IMR-90 (cell line): ENCODE results near the gene EEF1AKMT2. TPM values are rescaled to one million over a fixed set of nuclear protein-coding genes. Genes with fewer than 3 reads are reported as not detected.

Source experiments
- ATAC-seq: fragments of 200-7000 bp; cut with Tn5 transposase; 2 replicates; pipeline ENCODE4 v1.9.1; 2020; ENCODE audit warnings: low read depth, mild to moderate bottlenecking, moderate library complexity
- BruUV-seq: library from RNA; stranded (reverse); fragments of 400-500 nt; replicated peaks from 2 replicates; lab custom pipeline; 2021; lab: Mats Ljungman, UMichigan
- CTCF ChIA-PET: fragments of 300-600 bp; formaldehyde crosslinking; extraction: SDS; loops from one replicate; lab custom pipeline; 2021; ENCODE audit warnings: antibody characterized with exemption; lab: Yijun Ruan, JAX
- POLR2A ChIA-PET: fragments of 300-600 bp; sonication (Branson Sonifier 250); formaldehyde crosslinking; loops from one replicate; lab custom pipeline; 2022; ENCODE audit warnings: antibody characterized with exemption; ENCODE audit not compliant: unreplicated experiment; lab: Charles Lee
- DNase-seq: peaks from one replicate; pipeline ENCODE4 v3.0.0; 2013
- H2AFZ ChIP-seq: replicated peaks from 2 replicates; pipeline ENCODE3; 2013; ENCODE audit warnings: low read length, mild to moderate bottlenecking; ENCODE audit not compliant: poor library complexity
- H2AK5ac ChIP-seq: 2 replicates; pipeline ENCODE4 v1.6.1; 2013; ENCODE audit warnings: low read depth, low read length, inconsistent platforms
- H2AK9ac ChIP-seq: replicated peaks from 2 replicates; pipeline ENCODE3; 2013; ENCODE audit warnings: mild to moderate bottlenecking, low read depth, low read length, moderate library complexity; ENCODE audit not compliant: poor library complexity
- H2BK120ac ChIP-seq: 2 replicates; pipeline ENCODE4 v1.6.1; 2013; ENCODE audit warnings: low read depth, low read length, inconsistent platforms
- H2BK15ac ChIP-seq: 3 replicates; pipeline ENCODE4 v1.6.1; 2013; ENCODE audit warnings: low read depth, low read length, inconsistent platforms
- H2BK20ac ChIP-seq: 2 replicates; pipeline ENCODE4 v1.6.1; 2013; ENCODE audit warnings: low read depth, mild to moderate bottlenecking, inconsistent platforms, low read length, moderate library complexity
- H2BK5ac ChIP-seq: 2 replicates; pipeline ENCODE4 v1.6.1; 2013; ENCODE audit warnings: mild to moderate bottlenecking, low read depth, low read length, inconsistent platforms; ENCODE audit not compliant: poor library complexity, severe bottlenecking
- H3K14ac ChIP-seq: replicated peaks from 2 replicates; pipeline ENCODE4 v1.6.1; 2013; ENCODE audit warnings: low read depth, low read length, inconsistent platforms
- H3K18ac ChIP-seq: 2 replicates; pipeline ENCODE4 v1.6.1; 2013; ENCODE audit warnings: low read depth, low read length, control low read depth
- H3K23ac ChIP-seq: 2 replicates; pipeline ENCODE4 v1.6.1; 2013; ENCODE audit warnings: low read depth, low read length, inconsistent platforms
- H3K27ac ChIP-seq: 2 replicates; pipeline ENCODE4 v1.5.1; 2013; ENCODE audit warnings: mild to moderate bottlenecking, control low read depth, low read length; ENCODE audit not compliant: insufficient read depth
- H3K27me3 ChIP-seq: 2 replicates; pipeline ENCODE4 v1.6.1; 2013; ENCODE audit warnings: low read length; ENCODE audit not compliant: control insufficient read depth, insufficient read depth
- H3K36me3 ChIP-seq: 2 replicates; pipeline ENCODE4 v1.6.1; 2013; ENCODE audit warnings: low read length, mixed read lengths; ENCODE audit not compliant: control insufficient read depth, insufficient read depth
- H3K4ac ChIP-seq: 2 replicates; pipeline ENCODE4 v1.6.1; 2013; ENCODE audit warnings: low read depth, low read length, inconsistent platforms
- H3K4me1 ChIP-seq: 2 replicates; pipeline ENCODE4 v1.6.1; 2013; ENCODE audit warnings: low read length, mixed read lengths; ENCODE audit not compliant: control insufficient read depth, insufficient read depth
- H3K4me2 ChIP-seq: 2 replicates; pipeline ENCODE4 v1.6.1; 2013; ENCODE audit warnings: low read depth, mild to moderate bottlenecking, control low read depth, low read length, moderate library complexity
- H3K4me3 ChIP-seq: 2 replicates; pipeline ENCODE4 v1.5.1; 2013; ENCODE audit warnings: low read depth, mild to moderate bottlenecking, control low read depth, low read length, moderate library complexity; ENCODE audit not compliant: insufficient read depth
- H3K56ac ChIP-seq: 2 replicates; pipeline ENCODE4 v1.6.1; 2013; ENCODE audit warnings: low read length, inconsistent platforms; ENCODE audit not compliant: insufficient read depth; ENCODE audit errors: extremely low read depth
- H3K79me1 ChIP-seq, 2 experiments: 2 replicates each; pipeline ENCODE4 v1.6.1; 2013; ENCODE audit warnings: low read length in 2 of 2, inconsistent platforms in 1 of 2, low read depth in 1 of 2
- H3K9ac ChIP-seq: 2 replicates; pipeline ENCODE4 v1.6.1; 2013; ENCODE audit warnings: low read depth, low read length, control low read depth
- H3K9me1 ChIP-seq: 2 replicates; pipeline ENCODE4 v1.6.1; 2013; ENCODE audit warnings: low read length, inconsistent platforms; ENCODE audit not compliant: insufficient read depth
- H3K9me3 ChIP-seq: 2 replicates; pipeline ENCODE4 v1.6.1; 2013; ENCODE audit warnings: low read length; ENCODE audit not compliant: control insufficient read depth, insufficient read depth
- H4K20me1 ChIP-seq: 2 replicates; pipeline ENCODE4 v1.6.1; 2013; ENCODE audit warnings: low read length, inconsistent platforms; ENCODE audit not compliant: insufficient read depth
- H4K5ac ChIP-seq: 2 replicates; pipeline ENCODE4 v1.6.1; 2013; ENCODE audit warnings: mild to moderate bottlenecking, low read depth, low read length, control low read depth
- H4K8ac ChIP-seq, 2 experiments: 2 replicates each; pipeline ENCODE4 v1.6.1; 2013; ENCODE audit warnings: low read depth in 2 of 2, low read length in 2 of 2, control low read depth in 1 of 2, inconsistent platforms in 1 of 2
- H4K91ac ChIP-seq: 2 replicates; pipeline ENCODE4 v1.6.1; 2013; ENCODE audit warnings: low read depth, low read length, inconsistent platforms; ENCODE audit not compliant: insufficient read depth
- MAZ ChIP-seq: IDR thresholded peaks from 2 replicates; pipeline ENCODE4 v1.6.1; 2012; ENCODE audit warnings: low read depth, mild to moderate bottlenecking, low read length, improper control_type of control experiment, moderate library complexity, borderline replicate concordance
- WGBS, 2 experiments: methylation state at CpG; one replicate each; pipeline versions ENCODE4 v1.1.5 to v1.1.7; 2013; ENCODE audit warnings: missing lambda C conversion rate in 2 of 2; ENCODE audit not compliant: insufficient read length in 1 of 2; ENCODE audit errors: extremely low coverage in 2 of 2; 5-methylcytosine and 5-hydroxymethylcytosine counted together
- dilution Hi-C: fragments of 300-500 bp; cut with HindIII; formaldehyde crosslinking; loops from one replicate; pipeline ENCODE4 v1.14.3; 2018; ENCODE audit warnings: low sequenced_read_pairs; ENCODE audit not compliant: unreplicated experiment
- in situ Hi-C: fragments of 300-500 bp; cut with MboI; formaldehyde crosslinking; loops from 3 replicates; pipeline ENCODE4 v1.14.3; 2019; ENCODE audit warnings: low sequenced_read_pairs, inconsistent platforms, mixed read lengths
- intact Hi-C: fragments of 100-400 bp; cut with micrococcal nuclease; formaldehyde crosslinking; loops from 2 replicates; pipeline ENCODE4 v1.10.0; 2022
- polyA plus RNA-seq, 3 experiments: library from polyadenylated mRNA; depleted of rRNA; stranded (reverse); fragments of >200 nt; gene quantifications; 2 replicates each; pipeline ENCODE4 v1.2.3, GENCODE V29; 2012; ENCODE audit warnings: low replicate concordance in 1 of 3
- total RNA-seq: library from RNA; depleted of rRNA; stranded (reverse); fragments of >200 nt; gene quantifications from 2 replicates; pipeline ENCODE4 v1.2.3, GENCODE V29; 2012
- TF ChIP-seq, protein P1 (sequence below): fragments of 150-350 bp; IDR thresholded peaks from 2 replicates; pipeline ENCODE4 v1.6.1; 2017; ENCODE audit warnings: mild to moderate bottlenecking, antibody characterized with exemption, low read length, low read depth

Gene EEF1AKMT2
- total and polyA plus RNA-seq, 2 of the 4 experiments (the other 2 are of a cell fraction): 9.7 to 12.7 TPM

DNA sequence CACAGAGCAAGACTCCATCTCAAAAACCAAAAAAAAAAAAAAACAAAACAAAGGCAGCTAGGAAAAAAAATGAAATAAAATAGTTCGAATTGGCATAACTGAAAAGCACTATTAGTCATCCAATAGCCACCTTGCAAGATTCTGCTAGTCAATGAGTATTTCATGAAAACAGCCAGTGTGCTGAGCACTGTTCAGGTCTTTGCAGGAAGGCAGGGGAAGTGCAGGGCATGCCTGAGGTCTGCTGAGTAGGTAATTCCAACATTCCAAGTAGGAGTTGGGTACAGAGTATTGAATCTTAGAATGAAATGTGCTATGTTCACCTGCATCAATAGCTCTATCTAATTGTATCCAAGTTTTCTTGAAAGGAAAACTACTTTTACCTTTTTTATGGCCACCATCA lies 32.8 kb upstream of the EEF1AKMT2 start:
- no peak for DNase-seq
- Histone ChIP-seq H3K36me3 (peaks cover 23% of the 10 kb centered on the region), H2AK9ac (no peak overlapping the region), H3K4me3 (no peak overlapping the region), H3K27ac (no peak overlapping the region), H3K27me3 (no peaks in the 10 kb centered on the region), H3K56ac (no peak overlapping the region), H2BK120ac (no peak overlapping the region), H2BK5ac (no peak overlapping the region), H3K4ac (no peak overlapping the region), H4K91ac (no peak overlapping the region), H4K20me1 (no peaks in the 10 kb centered on the region), H4K8ac (no peak overlapping the region), H3K79me1 (peaks cover 0 to 6% of the 10 kb centered on the region in 2 experiments; a peak in 2 of 4 replicates), H3K14ac (no peak overlapping the region), H4K5ac (no peak overlapping the region), H3K9me1 (0 out of 2 replicates have a peak, but pooled peaks cover 3% of the 10 kb centered on the region), H3K4me2 (no peak overlapping the region), H2BK20ac (no peak overlapping the region), H3K9me3 (no peaks in the 10 kb centered on the region), H3K9ac (no peak overlapping the region), H3K18ac (no peak overlapping the region), H2AK5ac (no peak overlapping the region), H2AFZ (no peak overlapping the region), H2BK15ac (no peak overlapping the region), H3K4me1 (no peaks in the 10 kb centered on the region), H3K23ac (no peak overlapping the region)
- in situ Hi-C loops (loop anchor here (25.0 kb wide), 1 partner anchor 913 kb away; no protein-coding TSS in a partner anchor), intact Hi-C loops (no loop called here), dilution Hi-C loops (no loop called here)
- ChIA-PET POLR2A (interaction anchor here (0.8 kb wide), 1 partner anchor 9 kb away, joined by 6 read pairs; no protein-coding TSS in a partner anchor), CTCF (no interaction called here)
- no TSS peak for BruUV-seq
- no peak for ATAC-seq
- no CpG with 5 or more reads among the region's 1 CpG for WGBS, 2 experiments
- no peak for TF ChIP-seq MAZ
- TF ChIP-seq, protein P1, sequence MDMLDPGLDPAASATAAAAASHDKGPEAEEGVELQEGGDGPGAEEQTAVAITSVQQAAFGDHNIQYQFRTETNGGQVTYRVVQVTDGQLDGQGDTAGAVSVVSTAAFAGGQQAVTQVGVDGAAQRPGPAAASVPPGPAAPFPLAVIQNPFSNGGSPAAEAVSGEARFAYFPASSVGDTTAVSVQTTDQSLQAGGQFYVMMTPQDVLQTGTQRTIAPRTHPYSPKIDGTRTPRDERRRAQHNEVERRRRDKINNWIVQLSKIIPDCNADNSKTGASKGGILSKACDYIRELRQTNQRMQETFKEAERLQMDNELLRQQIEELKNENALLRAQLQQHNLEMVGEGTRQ: no peak
